Measurements from ENCODE around the gene EID2.

The EID2 gene

DNA sequence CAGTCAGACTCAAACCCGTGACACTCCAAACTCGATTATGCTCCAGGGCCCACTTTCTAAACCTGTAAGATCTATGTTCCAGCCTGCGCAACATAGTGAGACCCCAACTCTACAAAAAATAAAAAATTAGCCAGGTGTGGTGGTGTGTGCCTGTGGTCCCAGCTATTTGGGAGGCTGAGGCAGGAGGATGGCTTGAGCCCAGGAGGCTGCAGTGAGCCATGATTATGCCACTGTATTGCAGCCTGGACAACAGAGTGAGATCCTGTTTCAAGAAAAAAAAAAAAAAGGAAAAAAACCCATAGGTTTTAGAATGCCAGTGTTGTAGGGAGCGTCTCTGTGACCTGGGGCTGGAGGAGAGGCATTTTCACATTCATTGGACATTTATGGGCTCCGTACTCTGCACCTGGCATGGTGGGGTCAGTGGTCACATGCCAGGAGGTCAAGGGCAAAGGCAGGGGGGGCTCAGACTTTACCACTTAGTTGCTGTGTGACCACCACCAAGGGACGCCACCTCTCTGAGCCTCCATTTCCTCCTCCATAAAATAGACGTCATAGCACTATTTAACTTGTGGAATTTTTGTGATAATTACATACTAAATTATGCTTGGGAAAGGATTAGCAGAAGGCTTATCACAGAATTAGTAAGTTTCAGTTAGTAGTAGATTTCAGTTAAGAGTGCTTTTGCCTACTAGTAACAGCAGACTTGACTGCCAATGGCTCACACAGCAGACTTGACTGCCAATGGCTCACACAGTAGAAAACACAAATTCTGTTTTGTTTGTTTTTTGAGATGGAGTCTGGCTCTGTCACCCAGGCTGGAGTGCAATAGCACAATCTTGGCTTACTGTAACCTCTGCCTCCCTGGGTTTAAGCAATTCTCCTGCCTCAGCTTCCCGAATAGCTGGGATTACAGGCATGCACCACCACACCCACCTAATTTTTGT is 19.1 kb downstream of the EID2 start:
- no peak for TF ChIP-seq POLR2A (IDR thresholded peaks at IDR 0.05; ENCODE audit: low read depth, low read length)
- FAIRE-seq (no peak), DNase-seq (ENCODE audit: insufficient read length, low spot score) (no peak)

DNA sequence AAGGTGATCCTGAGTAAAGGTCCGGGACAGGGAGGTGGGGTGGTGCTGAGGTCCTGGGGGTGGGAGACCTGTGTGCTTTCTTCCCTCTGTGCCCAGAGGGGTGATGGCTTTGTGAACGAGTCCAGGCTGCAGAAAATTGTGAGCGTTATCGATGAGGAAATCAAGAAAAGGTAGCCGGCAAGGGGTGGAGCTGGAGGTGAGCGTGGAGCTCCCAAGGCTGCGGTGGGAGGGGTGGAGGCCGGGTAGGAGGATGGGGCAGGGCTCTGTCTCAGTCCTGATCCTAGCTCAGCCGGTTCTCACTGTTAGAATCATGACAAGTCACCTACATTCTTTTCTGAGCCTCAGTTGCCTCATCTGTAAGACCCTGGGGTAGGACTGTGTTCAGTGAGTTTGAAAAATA is 21.0 kb downstream of the EID2 start:
- no peak for FAIRE-seq
- TF ChIP-seq POLR2A (IDR thresholded peaks at IDR 0.05; ENCODE audit: low read depth, low read length): no peak
- no peak for DNase-seq (ENCODE audit: insufficient read length, low spot score)

DNA sequence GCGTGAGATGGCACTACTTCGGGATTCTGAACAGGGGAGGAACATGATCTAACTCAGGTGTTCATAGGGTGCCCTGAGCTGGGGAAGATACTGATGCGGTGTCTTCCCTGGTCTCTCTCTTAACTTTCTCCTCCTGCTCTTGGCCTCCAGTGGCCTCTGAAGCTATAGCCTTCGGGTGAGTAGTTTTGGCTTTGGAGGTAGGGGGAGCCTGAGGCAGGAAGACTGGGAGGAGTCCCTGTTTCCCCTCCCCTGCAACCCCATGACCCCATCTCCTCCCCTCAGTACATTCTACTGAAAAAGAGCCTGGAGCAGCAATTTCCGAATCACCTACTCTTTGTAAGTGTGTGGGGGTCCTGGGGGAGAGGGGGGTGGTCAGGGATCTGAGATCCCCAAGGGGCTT is 21.5 kb downstream of the EID2 start:
- FAIRE-seq (no peak), DNase-seq (ENCODE audit: insufficient read length, low spot score) (no peak)
- TF ChIP-seq POLR2A (IDR thresholded peaks at IDR 0.05; ENCODE audit: low read depth, low read length): no peak

DNA sequence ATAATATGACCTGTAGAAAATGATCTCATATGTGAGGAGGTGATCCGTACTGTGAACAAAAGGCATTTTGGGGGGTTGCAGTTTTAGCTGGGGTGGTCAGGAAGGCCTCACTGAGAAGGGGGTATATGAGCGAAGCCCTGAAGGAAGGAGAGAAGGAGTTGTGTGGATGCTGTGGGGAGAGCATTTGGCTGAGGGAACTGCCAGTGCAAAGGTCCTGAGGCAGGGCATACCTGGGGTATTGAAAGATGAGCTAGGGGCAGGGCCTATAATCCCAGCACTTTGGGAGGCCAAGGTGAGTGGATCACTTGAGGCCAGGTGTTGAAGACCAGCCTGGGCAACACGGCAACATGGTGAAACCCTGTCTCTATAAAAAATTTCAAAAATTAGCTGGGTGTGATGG is 22.5 kb downstream of the EID2 start:
- FAIRE-seq (no peak), DNase-seq (ENCODE audit: insufficient read length, low spot score) (no peak)
- TF ChIP-seq POLR2A (IDR thresholded peaks at IDR 0.05; ENCODE audit: low read depth, low read length): no peak

DNA sequence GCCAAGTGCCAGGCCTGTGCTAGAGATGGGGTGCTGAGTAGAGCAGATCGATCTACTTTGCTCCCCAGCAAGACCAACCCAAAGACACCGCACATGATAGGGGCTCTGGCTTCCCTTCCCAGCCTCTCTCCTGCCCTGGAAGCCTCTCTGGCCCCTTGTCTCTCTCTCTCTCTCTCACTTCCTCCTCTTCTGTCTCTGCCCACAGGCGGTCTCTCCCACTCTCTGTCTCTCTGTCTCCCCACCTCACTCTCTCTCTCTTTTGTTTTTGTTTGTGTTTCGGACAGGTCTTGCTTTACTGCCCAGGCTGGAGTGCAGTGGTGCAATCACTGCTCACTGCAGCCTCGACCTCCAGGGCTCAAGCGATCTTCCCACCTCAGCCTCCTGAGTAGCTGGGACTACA is 23.7 kb downstream of the EID2 start:
- DNase-seq (ENCODE audit: insufficient read length, low spot score) (no peak), FAIRE-seq (no peak)

DNA sequence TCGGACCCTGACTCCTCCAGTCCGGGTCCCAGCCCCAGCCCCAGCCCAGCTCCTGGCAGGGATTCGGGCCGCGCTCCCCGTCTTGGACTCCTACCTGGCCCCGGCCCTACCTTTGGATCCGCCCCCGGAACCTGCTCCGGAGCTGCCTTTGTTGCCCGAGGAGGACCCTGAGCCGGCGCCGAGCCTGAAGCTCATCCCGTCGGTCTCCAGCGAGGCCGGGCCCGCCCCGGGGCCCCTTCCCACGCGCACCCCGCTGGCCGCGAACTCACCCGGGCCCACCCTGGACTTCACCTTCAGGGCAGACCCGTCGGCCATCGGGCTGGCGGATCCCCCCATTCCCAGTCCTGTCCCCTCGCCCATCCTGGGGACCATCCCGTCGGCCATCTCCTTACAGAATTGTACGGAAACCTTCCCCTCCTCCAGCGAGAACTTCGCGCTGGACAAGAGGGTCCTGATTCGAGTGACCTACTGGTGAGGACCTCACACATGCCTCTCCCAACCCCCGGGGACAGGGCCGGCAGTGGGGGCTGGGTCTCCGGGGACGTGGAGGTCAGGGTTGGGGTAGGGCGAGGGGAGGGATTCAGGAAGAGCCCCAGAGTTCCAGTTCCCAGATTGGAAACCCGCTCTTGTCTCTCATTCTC is 24.3 kb downstream of the EID2 start:
- no peak for DNase-seq (ENCODE audit: insufficient read length, low spot score)
- no peak for TF ChIP-seq POLR2A (IDR thresholded peaks at IDR 0.05; ENCODE audit: low read depth, low read length)
- no peak for FAIRE-seq

More for the DNA sequence above, 23.7 kb downstream of the EID2 start:
- TF ChIP-seq POLR2A (IDR thresholded peaks at IDR 0.05; ENCODE audit: low read depth, low read length): no peak

DNA sequence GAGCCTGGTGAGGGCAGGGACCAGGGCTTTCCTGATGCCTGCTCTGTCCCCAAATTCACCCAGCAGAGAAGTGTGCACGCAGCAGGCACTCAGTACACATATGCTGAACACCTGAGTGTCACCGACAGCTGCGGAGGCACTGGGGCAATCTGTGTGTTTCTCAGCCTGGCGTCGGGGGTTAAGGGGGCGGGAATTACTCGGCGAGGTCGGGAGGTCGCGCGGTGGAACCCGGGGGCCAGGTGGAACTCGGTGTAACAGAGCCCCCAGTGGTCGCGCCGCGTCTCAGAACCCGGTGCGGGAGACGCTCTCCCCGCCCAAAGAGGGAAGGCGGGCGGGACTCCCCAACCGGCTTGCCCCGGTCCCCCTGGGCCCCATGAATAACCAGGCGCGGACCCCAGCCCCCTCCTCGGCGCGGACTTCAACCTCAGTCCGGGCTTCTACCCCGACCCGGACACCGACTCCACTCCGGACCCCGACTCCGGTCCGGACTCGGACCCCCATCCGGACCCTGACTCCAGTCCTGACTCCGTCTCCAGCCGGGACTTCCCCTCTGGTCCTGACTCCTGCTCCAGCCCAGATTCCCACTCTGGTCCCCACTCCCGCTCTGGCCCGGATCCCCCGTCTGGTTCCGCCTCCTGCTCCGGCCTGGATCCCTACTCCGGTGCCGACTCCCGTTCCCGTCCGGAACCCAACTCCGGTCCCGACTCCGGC is 25.0 kb downstream of the EID2 start, which contains the start of gene SELENOV:
Gene SELENOV, plus strand, starts transcription at position 300 of the 711 bp plus-strand sequence. Its CDS starts 74 bp downstream, at position 374.
- TF ChIP-seq POLR2A (IDR thresholded peaks at IDR 0.05; ENCODE audit: low read depth, low read length): no peak
- DNase-seq (ENCODE audit: insufficient read length, low spot score) (no peak), FAIRE-seq (no peak)

DNA sequence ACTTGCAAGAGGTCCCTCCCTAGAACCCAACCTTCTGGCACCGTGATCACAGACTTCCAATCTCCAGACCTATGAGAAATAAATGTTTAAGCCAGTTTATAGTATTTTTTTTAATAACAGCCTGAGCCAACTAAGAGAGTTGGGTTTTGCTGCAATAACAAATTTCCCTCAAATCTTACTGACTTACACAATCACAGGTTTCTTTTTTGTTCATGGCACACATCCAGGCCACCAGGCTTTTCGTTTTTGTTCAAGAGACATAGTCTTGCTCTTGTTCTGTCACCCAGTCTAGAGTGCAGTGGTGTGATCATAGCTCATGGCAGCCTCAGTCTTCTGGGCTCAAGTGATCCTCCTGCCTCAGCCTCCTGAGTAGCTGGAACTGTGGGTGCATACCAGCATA is 27.0 kb downstream of the EID2 start:
- FAIRE-seq (no peak), DNase-seq (ENCODE audit: insufficient read length, low spot score) (no peak)
- TF ChIP-seq POLR2A (IDR thresholded peaks at IDR 0.05; ENCODE audit: low read depth, low read length): no peak

DNA sequence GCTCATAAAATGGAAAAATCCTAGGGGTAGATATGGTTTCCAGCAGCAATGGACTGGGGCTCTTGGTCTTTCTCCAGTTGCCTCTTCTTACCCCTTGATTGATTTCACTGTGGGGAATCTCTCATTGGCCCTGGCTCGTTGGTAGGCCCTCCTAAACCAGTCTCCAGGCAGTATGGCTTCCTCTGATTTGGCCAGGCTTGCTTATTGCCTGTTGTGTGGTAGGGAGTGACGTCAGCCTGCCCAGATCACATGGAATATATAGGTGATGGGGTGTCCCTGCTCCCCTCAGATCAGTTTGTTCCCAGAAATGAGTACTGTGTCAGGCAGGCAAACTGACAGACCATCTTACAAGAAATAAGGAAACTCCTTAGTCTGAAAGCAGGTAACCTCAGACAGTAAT is 30.7 kb downstream of the EID2 start:
- TF ChIP-seq POLR2A (IDR thresholded peaks at IDR 0.05; ENCODE audit: low read depth, low read length): no peak
- FAIRE-seq (no peak), DNase-seq (ENCODE audit: insufficient read length, low spot score) (peak; percentile 68)

DNA sequence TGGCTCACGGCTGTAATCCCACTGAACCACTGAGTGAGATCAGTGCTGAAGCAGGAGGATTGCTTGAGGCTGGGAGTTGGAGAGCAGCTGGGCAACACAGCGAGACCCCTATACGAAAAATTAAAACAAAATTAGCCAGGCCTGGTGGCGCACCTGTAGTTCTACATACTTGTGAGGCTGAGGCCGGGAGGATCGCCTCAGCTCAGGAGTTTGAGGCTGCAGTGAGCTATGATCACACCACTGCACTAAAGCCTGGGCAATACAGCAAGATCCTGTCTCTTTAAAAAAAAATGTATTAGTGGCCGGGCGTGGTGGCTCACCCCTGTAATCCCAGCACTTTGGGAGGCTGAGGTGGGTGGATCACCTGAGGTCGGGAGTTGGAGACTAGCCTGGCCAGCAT is 31.3 kb downstream of the EID2 start:
- DNase-seq (ENCODE audit: insufficient read length, low spot score) (no peak), FAIRE-seq (no peak)
- TF ChIP-seq POLR2A (IDR thresholded peaks at IDR 0.05; ENCODE audit: low read depth, low read length): no peak

DNA sequence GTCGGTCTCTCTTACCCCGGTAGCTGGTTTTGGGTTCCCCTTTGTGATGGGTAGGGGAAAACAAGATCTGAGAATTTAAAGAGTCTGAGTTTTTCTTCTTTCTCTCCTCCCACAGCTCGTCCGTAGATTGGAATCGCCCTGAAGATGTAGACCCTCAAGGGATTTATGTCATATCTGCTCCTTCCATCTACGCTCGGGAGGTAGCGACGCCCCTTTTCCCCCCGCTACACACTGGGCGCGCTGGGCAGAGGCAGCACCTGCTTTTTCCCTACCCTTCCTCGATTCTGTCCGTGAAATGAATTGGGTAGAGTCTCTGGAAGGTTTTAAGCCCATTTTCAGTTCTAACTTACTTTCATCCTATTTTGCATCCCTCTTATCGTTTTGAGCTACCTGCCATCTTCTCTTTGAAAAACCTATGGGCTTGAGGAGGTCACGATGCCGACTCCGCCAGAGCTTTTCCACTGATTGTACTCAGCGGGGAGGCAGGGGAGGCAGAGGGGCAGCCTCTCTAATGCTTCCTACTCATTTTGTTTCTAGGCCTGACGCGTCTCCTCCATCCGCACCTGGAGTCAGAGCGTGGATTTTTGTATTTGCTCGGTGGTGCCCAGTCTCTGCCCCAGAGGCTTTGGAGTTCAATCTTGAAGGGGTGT is 32.1 kb downstream of the EID2 start:
- no peak for FAIRE-seq
- TF ChIP-seq POLR2A (IDR thresholded peaks at IDR 0.05; ENCODE audit: low read depth, low read length): no peak
- DNase-seq (ENCODE audit: insufficient read length, low spot score): no peak

DNA sequence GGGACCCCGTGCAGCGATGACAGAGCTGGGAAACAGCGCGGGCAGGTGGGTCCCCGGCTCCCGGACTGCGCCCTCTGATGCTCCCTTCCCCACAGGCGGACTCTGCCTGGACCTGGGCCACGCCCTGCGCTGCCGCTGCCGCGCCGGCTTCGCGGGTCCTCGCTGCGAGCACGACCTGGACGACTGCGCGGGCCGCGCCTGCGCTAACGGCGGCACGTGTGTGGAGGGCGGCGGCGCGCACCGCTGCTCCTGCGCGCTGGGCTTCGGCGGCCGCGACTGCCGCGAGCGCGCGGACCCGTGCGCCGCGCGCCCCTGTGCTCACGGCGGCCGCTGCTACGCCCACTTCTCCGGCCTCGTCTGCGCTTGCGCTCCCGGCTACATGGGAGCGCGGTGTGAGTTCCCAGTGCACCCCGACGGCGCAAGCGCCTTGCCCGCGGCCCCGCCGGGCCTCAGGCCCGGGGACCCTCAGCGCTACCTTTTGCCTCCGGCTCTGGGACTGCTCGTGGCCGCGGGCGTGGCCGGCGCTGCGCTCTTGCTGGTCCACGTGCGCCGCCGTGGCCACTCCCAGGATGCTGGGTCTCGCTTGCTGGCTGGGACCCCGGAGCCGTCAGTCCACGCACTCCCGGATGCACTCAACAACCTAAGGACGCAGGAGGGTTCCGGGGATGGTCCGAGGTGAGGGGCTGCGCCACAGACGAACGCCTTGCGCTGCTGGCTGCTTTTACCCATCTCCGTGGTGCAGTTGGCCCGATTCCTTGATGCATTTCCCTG is 32.8 kb downstream of the EID2 start:
- DNase-seq (ENCODE audit: insufficient read length, low spot score) (no peak), FAIRE-seq (no peak)

DNA sequence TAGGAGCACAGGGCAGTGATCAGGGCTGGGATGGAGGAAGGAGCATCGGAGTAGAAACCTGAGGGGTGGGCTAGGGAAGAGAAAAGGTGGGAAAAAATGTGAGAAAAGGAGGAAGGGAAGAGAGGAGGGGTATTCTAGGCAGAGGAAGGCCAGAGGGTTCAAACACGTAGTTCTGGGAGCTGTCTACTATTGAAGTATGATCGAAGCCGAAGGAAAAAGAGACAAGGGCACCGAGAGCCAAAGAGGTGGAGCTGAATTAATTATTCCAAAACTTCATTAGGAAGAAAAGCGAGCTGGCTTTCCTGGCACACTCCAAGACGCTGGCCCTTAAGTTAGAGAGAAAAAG is 33.4 kb downstream of the EID2 start:
- no peak for TF ChIP-seq POLR2A (IDR thresholded peaks at IDR 0.05; ENCODE audit: low read depth, low read length)
- FAIRE-seq (no peak), DNase-seq (ENCODE audit: insufficient read length, low spot score) (no peak)

More for the DNA sequence above, 32.8 kb downstream of the EID2 start:
- no peak for TF ChIP-seq POLR2A (IDR thresholded peaks at IDR 0.05; ENCODE audit: low read depth, low read length)
